ENCODE results near the gene EYA3. TPM values are rescaled to one million over a fixed set of nuclear protein-coding genes. Genes with fewer than 3 reads are reported as not detected.
"Not testable (repeated sequence)": the region's sequence is repeated elsewhere in the genome, so short reads cannot be mapped to it uniquely, and the experiment has no call there.

Gene EYA3
- total RNA-seq, 4 donors from 2014 or later = 13.8 to 21.9 (median 15.8) TPM

- H3K4me3 ChIP-seq = no peak overlapping the region
- H3K27ac ChIP-seq = no peak overlapping the region
- no peaks in the 10 kb centered on the region for H3K4me1 ChIP-seq
- peaks cover 0 to 54% (median 0%) of the 10 kb centered on the region in 3 donors for H3K36me3 ChIP-seq
- no peak for TF ChIP-seq CTCF (IDR thresholded peaks at IDR 0.05)
- TF ChIP-seq POLR2A (IDR thresholded peaks at IDR 0.05) = no peak
- intact Hi-C loops (cut with DNase I) = no loop called here
- DNase-seq = no peak
- H3K27me3 ChIP-seq = no peaks in the 10 kb centered on the region
- H3K9me3 ChIP-seq = no peaks in the 10 kb centered on the region
Observed at GRCh38 chr1:28027660-28028059, 60.8 kb downstream of the EYA3 start.

GRCh38 chr1:28027238-28027637 is 61.2 kb downstream of the EYA3 start:
- Histone ChIP-seq H3K9me3 (no peaks in the 10 kb centered on the region), H3K4me3 (no peak overlapping the region), H3K36me3 (peaks cover 0 to 51% (median 0%) of the 10 kb centered on the region in 3 donors), H3K27ac (no peak overlapping the region), H3K27me3 (no peaks in the 10 kb centered on the region), H3K4me1 (no peaks in the 10 kb centered on the region)
- 73 to 93% methylated on average over 1 of the region's 1 CpG for WGBS, 2 donors
- TF ChIP-seq CTCF (IDR thresholded peaks at IDR 0.05) (no peak), POLR2A (IDR thresholded peaks at IDR 0.05) (no peak)
- no peak for DNase-seq
- intact Hi-C loops (cut with DNase I) = no loop called here

- H3K4me1 ChIP-seq = no peaks in the 10 kb centered on the region
- H3K27ac ChIP-seq = no peak overlapping the region
- WGBS, 2 donors = 100% methylated on average over 3 of the region's 3 CpGs
- peaks cover 0 to 46% (median 0%) of the 10 kb centered on the region in 3 donors for H3K36me3 ChIP-seq
- no peaks in the 10 kb centered on the region for H3K9me3 ChIP-seq
- TF ChIP-seq POLR2A (IDR thresholded peaks at IDR 0.05) = no peak
- no peak for TF ChIP-seq CTCF (IDR thresholded peaks at IDR 0.05)
- DNase-seq = no peak
- H3K27me3 ChIP-seq = no peaks in the 10 kb centered on the region
- no peak overlapping the region for H3K4me3 ChIP-seq
- intact Hi-C loops (cut with DNase I) = no loop called here
Observed at GRCh38 chr1:28026329-28026728, 62.1 kb downstream of the EYA3 start.

- no peak for DNase-seq
- TF ChIP-seq POLR2A (IDR thresholded peaks at IDR 0.05) (no peak), CTCF (IDR thresholded peaks at IDR 0.05) (no peak)
- intact Hi-C loops (cut with DNase I) = no loop called here
- no peaks in the 10 kb centered on the region for H3K9me3 ChIP-seq
- WGBS, 2 donors = 80 to 86% methylated on average over 2 of the region's 2 CpGs
- H3K36me3 ChIP-seq = peaks cover 0 to 64% (median 0%) of the 10 kb centered on the region in 3 donors
- H3K27ac ChIP-seq = no peak overlapping the region
- H3K27me3 ChIP-seq = no peaks in the 10 kb centered on the region
- no peak overlapping the region for H3K4me3 ChIP-seq
- no peaks in the 10 kb centered on the region for H3K4me1 ChIP-seq
Observed at GRCh38 chr1:28021064-28021463, 67.3 kb downstream of the EYA3 start.

GRCh38 chr1:28010969-28011368 is 77.4 kb downstream of the EYA3 start:
- no peak for DNase-seq
- Histone ChIP-seq H3K4me3 (no peak overlapping the region), H3K9me3 (no peaks in the 10 kb centered on the region), H3K27ac (no peak overlapping the region), H3K4me1 (no peaks in the 10 kb centered on the region), H3K36me3 (peaks cover 0 to 92% (median 8%) of the 10 kb centered on the region in 3 donors), H3K27me3 (no peaks in the 10 kb centered on the region)
- intact Hi-C loops (cut with DNase I) = no loop called here
- no peak for TF ChIP-seq POLR2A (IDR thresholded peaks at IDR 0.05)
- TF ChIP-seq CTCF (IDR thresholded peaks at IDR 0.05) = no peak
- 89 to 92% methylated on average over 1 of the region's 1 CpG for WGBS, 2 donors

GRCh38 chr1:28003117-28003516 is 85.3 kb downstream of the EYA3 start:
- peaks cover 7 to 96% (median 19%) of the 10 kb centered on the region in 3 donors for H3K36me3 ChIP-seq
- H3K4me3 ChIP-seq; H3K27me3 ChIP-seq; H3K27ac ChIP-seq; intact Hi-C loops (cut with DNase I); H3K4me1 ChIP-seq; H3K9me3 ChIP-seq; DNase-seq: not testable (repeated sequence)
- 94 to 97% methylated on average over 8 of the region's 8 CpGs for WGBS, 2 donors

Measured in esophagus squamous epithelium (tissue), 5 donors.